GM18498 (cell line): Measurements from ENCODE around the gene TNIK.
A peak's percentile ranks its signal among the peaks of the same experiment; 100 is the strongest.
"Not testable (repeated sequence)": the region's sequence is repeated elsewhere in the genome, so short reads cannot be mapped to it uniquely, and the experiment has no call there.

ENCODE experiments used
- ATAC-seq: cut with Tn5 transposase; IDR thresholded peaks from one replicate; pipeline ENCODE4 v1.9.1; 2021; ENCODE audit warnings: mild to moderate bottlenecking, moderate library complexity; ENCODE audit not compliant: unreplicated experiment

TNIK gene

DNA sequence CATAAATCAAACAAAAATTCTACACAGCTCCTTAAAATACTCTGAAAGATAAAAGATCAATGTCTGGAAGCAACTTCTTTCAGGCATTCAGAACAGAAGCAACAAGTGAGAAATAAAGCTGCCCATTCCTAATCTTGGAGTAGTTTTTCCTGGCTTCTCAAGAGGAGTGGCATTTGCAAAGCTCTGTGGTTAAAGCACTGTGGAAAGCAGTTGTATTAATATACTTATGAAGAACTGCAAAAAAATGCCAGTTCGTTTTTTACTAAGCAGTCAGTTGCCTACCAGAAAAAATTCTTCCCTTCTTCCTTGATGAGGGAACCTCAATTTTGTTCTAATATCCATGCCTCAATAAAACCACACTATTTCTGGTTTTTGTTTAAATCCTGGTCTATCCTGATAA is 197.8 kb downstream of the TNIK start:
- ATAC-seq = no peak

DNA sequence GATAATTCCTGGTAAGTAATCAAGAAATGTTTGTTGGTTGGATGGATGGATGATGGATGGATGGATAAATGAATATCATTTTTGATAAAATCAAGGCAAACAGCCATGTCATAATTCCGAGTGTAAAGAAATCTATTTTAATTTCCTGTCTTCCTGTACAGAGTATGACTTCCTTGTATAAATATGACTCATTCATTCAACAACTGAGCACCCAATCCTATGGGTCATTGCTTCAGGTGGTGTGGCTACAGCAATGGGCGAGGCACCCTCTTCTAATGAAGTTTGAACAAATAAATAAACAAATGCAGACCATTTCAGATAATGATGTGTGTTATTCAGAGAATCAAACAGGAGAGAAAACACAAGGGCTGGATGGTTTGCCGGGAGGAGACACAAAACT is 198.7 kb downstream of the TNIK start:
- ATAC-seq = no peak

DNA sequence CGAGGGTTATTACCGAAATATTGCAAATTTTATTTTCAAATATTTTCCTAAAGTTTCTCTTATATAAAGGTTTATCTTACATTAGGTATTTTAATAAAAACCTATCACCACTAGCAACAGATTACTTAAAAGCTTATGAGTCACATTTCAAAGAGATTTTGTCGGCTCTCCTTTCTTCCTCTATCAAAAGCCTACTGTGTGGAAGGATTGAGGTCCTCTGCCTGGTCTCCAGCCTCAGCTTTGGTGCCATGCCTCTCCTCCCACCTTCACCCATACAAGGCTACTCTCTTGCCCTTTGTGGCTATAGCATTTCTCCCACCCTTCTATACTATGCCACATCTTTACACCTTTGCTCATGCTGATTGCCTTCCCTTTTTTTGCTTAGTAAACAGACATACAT is 199.3 kb downstream of the TNIK start:
- ATAC-seq = no peak

DNA sequence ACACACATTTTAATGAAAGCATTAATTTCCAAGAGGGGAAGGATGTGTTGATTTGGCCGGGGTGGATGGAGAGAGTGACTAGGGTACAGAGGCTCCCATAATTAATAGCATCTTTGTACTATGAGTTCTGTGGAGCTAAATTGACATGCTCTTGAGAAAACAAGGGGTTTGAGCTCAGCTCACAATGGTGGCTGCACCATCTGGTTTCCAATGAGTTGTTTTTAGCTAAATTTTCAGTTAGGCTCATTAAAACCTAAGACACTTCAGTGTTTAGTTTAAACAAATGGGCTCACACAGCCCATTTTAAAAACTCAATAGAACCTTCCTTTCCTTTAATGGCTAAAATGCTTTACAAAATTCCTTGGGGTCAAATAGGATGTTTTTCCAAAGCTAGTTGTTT is 199.7 kb downstream of the TNIK start:
- no peak for ATAC-seq

DNA sequence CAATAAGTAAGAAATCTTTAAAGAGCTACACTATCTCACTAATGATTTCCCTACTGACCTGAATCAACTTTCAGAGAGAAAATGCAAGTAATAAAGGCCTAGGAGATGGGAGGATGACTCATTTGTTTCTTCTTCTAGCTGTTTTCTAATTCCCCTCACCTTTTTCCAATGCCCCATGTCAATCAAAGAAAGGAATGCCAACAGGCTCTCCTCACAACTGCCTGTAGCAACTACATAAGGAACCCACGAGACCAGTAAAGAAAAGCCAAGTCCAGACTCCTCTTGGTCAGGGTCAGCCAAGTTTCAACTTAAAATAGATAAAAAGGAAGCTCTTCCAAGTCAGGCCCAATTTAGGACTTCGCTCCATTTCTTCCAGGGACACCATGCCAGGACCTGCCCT is 201.9 kb downstream of the TNIK start:
- ATAC-seq = no peak

DNA sequence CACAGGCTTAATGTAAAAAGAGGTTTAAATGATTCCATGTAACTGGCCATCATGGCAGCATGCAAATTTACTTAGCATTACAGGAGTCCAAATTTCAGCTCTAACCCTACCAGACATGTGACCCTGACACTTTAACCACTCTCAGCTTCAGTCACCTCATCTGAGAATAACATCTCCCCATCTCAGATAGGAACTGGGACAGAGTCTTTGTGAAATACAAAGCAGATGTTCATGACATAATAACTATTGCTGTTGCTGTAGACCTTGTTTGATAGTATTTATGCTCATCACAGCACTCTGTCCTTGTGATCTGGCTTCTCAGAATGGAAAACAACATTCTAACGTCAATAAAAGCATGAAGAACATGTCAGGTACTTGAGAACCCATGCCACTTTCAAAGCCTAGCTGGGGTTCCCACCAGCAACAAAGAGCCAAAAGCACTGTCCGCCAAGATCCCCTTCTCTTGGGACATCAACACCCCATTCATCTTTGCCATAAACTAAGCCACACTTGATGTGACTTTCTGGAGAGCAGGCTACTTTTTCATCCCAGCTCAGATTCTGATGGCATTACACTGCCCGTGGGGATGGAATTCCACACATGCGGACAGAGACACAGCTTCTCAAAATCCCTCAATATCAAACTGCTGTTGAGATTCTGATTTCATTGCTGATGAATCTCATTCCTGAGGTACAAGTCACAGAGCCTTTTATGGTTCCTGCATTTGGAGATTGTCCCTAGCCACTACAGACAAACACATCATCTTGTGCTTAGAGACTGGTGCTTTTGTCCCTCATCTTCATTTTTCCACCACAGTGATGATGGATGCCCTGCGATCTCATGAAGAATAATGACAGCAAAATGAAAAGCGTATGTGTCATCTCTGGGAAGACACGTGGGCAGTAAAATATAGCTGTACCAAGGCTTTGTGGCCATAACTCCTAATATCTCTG is 202.7 kb downstream of the TNIK start:
- ATAC-seq = peak; percentile 78

DNA sequence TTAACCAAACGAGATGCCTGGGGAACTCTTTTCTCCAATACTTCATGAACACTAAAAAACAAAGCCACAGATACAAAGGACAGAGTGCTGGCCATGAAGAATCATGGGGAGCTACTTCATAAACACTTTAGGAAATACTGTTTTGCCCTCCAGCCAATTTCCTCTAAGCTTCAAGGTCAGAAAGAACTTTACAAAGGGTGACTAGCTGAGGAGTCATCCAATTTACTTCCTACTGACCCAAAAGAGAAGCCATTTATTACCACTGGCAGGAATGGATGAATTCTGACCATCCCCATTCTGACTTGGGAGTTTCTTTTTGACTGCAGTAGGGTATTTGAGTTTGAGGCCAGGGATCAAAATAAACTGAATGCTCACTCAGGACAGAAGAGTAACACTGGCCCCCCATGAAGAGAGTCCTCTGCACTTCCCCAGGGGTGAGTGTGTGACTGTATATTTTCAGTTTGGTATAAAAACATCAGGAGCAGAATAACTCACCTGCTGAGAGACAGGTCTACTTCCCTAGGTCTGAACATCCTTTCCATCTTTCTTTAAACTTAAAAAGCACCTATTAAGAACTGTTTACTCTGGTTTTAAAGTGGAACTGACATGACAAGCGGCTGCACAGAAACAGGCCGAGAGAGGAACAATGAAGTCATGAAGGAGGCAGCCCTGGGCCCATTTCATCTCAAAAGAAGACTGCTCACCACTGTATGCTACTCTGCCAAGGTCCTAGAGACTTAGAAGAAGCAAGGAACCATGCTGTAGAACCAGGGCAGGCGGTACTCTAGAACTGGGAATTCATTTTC is 203.6 kb downstream of the TNIK start:
- ATAC-seq = peak; percentile 15

DNA sequence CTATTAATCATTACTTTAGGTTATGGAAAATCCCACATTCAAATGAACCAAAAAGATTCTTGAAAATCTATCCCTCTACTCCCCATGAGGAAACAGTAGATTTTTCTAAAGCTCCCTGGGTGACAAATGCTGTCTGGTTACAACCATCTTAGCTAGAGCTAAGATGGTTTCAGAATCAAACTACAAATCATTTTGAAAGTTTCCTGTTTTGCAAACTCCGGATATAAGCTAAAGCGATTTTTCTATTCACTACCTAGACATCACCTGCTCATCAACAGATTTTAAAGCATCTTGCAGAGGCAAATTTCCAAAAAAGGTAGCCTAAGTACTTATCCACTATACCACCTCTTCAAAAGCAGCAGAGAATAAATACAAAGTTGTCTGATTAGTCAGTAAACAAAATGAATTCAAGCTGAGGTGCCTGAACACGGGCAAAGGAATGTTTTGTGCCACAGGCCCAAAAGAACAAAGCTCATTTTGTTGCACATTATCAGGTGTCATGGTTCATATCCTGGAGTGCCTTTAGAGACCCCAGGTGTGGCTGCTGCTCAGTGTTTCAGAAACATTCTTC is 204.9 kb downstream of the TNIK start:
- ATAC-seq = peak; percentile 57

DNA sequence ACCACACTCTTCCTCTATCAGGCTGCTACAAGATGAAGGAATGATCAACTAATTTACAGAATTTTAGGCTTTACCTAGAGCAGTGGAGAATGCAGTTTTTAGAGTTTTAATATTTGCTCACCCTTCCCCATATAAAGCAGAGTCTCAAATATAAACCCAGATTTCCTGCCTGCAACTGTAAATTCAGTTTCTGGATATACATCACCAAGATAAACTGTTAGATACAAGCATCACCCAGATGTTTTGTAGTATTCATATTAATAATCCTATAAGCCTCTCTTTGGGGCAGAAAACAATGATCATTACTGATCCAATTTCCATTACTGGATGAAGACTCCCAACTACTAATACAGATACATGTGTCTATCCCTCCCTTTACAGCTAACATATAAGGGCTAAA is 205.9 kb downstream of the TNIK start:
- no peak for ATAC-seq

DNA sequence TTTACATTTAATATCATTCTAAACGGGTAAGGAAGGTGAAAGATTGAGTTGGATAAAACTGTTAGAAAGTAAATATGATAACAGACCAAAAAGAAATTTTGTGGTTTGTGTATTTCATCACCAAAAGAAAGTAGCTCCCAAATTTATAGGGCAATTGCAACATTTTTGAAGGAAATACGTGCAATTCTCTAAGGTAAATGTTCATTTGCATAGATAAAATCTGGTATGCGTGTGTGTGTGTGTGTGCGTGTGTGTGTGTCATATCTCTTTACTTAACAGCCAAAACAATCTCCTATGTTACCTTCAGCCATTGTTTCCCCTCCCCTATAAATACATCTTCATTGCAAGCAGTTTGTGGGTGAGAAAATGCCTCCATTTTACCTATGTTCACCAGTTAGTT is 208.4 kb downstream of the TNIK start:
- ATAC-seq = no peak

DNA sequence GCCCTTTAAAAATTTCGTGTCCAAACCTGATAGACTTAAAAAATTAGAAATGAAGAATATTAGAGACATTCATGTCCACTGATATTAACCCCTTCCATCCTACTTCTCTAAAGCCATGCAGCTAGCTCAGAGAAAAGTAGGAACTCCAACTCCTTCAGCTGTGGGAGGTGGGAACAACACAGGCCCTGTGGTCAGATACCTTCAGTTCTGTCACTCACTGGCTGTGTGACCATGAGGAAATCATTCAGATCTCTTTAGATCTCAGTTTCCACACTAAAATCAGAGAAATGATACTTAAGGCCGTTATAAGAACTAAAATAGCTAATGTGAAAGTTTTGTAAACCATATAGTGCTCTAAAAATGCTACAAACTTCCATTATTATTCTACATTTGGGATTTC is 209.8 kb downstream of the TNIK start:
- ATAC-seq = no peak

DNA sequence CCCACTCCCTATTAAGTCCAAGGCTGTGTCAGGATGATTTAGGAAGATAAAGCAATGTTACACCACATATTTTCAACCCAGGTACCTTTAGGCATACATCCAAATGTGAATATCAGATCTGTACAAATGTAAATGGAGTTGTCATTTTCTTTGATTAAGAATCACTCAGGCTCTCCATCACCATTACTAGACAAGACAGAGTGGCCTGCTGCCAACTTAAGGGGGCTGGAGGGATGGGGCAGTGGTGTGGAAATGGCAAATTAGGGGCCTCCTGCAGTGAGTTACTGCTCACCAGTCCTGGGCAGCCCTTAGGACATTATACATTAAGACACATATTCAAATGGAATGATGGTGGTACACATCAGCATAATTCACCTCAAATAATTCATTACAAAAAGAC is 211.0 kb downstream of the TNIK start:
- peak; percentile 15 for ATAC-seq

DNA sequence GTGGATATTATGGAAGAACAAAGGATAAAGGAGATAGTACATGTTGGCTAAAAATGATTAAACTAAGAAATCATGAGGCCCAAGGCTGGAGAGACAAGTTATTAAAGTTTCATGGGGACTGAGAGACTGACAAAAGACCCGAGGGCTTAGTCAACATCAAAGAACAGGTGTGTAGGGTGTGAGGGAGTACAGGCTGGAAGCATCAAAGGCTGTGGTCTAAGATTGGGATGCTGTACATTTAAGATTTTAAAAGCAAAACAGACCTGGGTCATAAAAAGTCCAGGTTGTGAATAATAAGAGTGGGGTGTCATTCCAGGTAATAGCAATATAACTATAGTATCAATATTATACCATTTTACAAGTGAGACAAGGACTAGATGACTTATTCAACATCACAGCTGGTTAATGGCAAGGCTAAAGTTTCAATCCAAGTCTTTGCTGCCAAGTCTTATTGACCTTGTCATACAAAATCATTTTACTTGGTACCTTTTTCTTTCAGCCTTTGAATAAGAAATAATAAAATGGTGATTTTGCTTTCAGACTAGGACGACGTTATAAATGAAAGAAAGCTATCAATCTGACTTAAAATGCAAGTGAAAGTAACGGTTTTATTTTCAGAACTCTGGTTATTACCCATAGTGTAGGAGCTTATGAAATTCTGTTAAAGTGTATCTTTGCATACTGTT is 211.6 kb downstream of the TNIK start:
- peak; percentile 71 for ATAC-seq

DNA sequence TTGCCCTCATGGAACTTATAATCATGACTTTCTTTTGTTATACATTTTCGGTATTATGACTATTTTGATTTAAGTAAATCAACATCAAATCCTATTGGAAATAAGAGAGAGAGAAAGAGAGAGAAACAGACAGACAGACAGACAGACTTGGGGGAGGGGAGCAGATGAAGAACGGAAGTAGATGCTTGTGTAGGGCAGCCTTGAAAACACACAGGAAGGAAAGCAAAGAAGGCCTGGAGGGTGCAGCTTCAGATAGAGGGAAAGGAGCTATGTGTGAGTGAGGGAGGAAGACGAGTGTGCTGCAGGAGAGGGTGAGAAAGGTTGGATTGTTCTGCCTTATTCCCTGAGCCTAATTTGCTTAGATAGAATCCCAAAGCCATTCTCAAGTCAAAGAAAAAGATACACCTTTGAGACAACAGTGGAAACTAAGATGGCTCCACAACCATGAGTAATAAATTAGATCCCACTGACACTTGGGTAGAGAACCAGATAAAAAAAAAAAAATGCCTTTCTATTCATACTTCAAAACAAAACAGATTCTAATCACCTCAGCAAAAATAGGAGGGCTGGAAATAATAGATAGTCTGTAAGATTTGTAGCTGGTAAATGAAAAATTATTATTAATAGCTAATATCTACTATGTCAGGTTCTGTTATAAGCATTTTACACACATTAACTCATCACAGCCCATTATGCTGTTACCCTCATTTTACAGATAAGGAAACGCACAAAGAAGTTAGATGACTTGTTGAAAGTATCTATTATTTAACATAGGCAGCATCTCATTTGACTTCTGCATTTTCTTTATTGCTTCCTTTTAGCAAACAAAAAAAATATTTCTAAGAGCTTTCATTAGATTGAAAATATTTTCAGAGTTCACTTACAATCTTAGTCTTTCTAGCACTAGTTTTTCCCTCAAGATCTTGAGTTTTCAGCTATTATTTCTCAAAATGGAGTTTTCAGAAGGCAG is 214.1 kb downstream of the TNIK start:
- ATAC-seq = no peak

DNA sequence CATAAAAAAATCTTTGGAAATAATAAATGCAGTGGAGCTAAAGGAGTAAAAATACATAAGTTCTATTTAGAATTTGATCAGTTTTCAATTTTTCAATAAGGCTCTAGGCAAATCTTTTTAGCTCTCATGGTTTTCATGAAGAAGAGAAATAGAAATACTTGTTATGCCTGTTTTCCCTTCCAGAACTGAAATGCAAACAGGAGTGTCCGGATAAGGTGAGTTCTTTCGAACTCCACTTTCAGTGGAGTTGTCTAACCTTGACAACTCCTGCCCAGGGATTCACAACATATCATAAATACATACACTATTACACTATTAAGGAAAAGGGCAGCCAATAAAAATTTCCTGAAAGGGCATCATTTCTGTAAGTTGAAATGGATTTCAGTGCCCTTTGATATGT is 217.3 kb downstream of the TNIK start:
- no peak for ATAC-seq

DNA sequence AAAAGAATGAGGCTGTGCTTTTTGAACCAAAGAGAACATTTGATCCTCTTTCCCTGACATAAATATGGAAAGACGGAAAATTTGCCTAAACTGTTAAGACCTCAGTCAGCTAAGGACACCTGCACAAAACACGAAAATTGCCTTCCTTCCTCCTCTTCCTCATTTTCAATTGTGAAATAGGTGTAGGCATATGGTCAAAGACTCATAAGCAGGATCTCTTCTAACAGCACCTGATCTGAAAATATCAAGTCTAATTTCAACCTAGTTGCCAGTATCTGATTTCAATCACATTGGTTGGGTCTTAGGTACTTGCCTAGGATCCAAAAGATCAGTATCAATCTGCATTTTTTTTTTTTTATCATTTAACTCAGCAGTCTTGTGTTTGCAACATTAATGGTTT is 218.0 kb downstream of the TNIK start:
- ATAC-seq = no peak

DNA sequence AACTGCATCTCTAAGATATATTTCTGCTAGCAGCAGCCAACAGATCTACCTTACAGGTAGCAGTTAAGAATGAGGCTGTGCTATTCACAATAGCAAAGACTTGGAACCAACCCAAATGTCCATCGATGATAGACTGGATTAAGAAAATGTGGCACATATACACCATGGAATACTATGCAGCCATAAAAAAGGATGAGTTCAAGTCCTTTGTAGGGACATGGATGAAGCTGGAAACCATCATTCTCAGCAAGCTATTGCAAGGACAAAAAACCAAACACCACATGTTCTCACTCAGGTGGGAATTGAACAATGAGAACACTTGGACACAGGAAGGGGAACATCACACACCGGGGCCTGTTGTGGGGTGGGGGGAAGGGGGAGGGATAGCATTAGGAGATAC is 218.6 kb downstream of the TNIK start:
- not testable (repeated sequence) for ATAC-seq

DNA sequence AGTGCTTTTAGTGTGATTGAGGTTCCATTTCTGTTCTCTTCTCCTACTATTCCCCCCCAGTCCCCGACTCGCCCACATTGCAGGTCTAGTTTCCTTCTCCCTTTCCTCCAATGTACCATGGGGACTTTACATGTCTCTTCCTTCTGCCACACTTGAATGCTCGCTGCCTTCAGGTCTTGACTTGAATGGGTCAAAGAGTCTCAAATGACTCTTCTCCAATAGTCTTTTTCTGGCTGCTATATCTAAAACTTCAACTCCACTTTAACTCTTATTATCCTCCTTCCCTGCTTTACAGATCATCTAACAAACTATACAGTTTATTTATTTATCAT is 219.7 kb downstream of the TNIK start:
- ATAC-seq = no peak

DNA sequence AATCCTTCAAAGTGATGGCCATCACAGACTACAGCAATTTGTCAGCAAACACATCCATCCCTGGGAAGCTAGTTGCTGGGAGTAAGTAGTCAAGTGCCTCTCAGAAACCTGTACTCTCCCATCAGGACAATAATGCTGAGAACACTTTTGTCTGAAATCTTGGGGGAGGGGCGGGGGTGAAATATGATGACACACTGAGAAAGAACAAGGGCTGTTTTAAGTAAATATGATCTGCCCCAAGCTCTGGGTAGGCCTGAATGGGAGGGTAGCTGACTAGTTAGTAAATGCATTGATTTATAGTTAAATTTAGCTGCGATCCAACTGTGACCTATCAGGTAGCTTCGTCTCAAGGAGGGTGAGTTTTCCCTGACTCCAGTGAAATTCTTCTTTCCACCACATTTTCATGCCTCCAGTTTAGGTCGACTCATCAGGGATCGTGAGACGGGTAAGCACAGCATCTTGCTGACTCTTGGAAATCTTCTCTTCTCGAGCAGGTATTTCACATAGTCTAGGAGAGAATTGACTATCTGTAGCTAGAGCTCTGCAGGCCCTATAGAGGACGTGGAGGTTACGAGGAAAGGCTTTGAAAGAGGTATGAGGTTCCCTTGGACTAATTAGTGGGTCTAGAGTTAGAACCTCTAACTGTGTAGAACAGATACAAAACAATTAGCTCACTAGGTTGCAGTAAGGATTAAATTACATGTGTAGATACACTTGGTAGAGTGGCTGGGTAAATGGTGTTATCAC is 220.3 kb downstream of the TNIK start:
- no peak for ATAC-seq
